DND-41 (cell line): ENCODE measurements around the gene IPO11.

Experiments
- EZH2 ChIP-seq: IDR thresholded peaks from 3 replicates; pipeline ENCODE4 v1.6.1; 2012; ENCODE audit warnings: borderline replicate concordance, low read depth, mild to moderate bottlenecking, moderate library complexity, low read length, inconsistent platforms; ENCODE audit not compliant: severe bottlenecking
- TF ChIP-seq, protein P1 (sequence below): IDR thresholded peaks from 2 replicates; pipeline ENCODE4 v1.5.1; 2012; ENCODE audit warnings: borderline replicate concordance, low read length, moderate library complexity, mild to moderate bottlenecking; ENCODE audit not compliant: poor library complexity, severe bottlenecking; ENCODE audit errors: extremely low read depth

GRCh38 chr5:62608529-62609511, 196.3 kb downstream of the IPO11 start:
- TF ChIP-seq, protein P1, sequence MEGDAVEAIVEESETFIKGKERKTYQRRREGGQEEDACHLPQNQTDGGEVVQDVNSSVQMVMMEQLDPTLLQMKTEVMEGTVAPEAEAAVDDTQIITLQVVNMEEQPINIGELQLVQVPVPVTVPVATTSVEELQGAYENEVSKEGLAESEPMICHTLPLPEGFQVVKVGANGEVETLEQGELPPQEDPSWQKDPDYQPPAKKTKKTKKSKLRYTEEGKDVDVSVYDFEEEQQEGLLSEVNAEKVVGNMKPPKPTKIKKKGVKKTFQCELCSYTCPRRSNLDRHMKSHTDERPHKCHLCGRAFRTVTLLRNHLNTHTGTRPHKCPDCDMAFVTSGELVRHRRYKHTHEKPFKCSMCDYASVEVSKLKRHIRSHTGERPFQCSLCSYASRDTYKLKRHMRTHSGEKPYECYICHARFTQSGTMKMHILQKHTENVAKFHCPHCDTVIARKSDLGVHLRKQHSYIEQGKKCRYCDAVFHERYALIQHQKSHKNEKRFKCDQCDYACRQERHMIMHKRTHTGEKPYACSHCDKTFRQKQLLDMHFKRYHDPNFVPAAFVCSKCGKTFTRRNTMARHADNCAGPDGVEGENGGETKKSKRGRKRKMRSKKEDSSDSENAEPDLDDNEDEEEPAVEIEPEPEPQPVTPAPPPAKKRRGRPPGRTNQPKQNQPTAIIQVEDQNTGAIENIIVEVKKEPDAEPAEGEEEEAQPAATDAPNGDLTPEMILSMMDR: no peak
- no peak for TF ChIP-seq EZH2
